Measurements from ENCODE around the gene DCC. TPM values are rescaled to one million over a fixed set of nuclear protein-coding genes. Genes with fewer than 3 reads are reported as not detected.

Gene DCC
- total RNA-seq, 4 donors from 2014 or later = 0.84 to 1.2 TPM; not detected in 2

- H3K27ac ChIP-seq = no peak overlapping the region
- TF ChIP-seq EP300 (IDR thresholded peaks at IDR 0.05) (no peak), CTCF (IDR thresholded peaks at IDR 0.05) (no peak), POLR2A (IDR thresholded peaks at IDR 0.05) (no peak)
- WGBS, 2 donors = 88 to 93% methylated on average over 9 of the region's 9 CpGs
Observed at GRCh38 chr18:52700116-52700515, 360.1 kb downstream of the DCC start.

GRCh38 chr18:52700816-52701215 lies 360.8 kb downstream of the DCC start:
- no peak overlapping the region for H3K27ac ChIP-seq
- no peak for DNase-seq (ENCODE audit: low spot score in 2 of 2)
- TF ChIP-seq POLR2A (IDR thresholded peaks at IDR 0.05) = no peak
- TF ChIP-seq CTCF (IDR thresholded peaks at IDR 0.05) = no peak
- TF ChIP-seq EP300 (IDR thresholded peaks at IDR 0.05) = no peak
- H3K4me3 ChIP-seq = no peak overlapping the region
- H3K27me3 ChIP-seq = no peaks in the 10 kb centered on the region
- WGBS, 2 donors = 62 to 74% methylated on average over 2 of the region's 2 CpGs
- no peaks in the 10 kb centered on the region for H3K9me3 ChIP-seq
- H3K4me1 ChIP-seq = no peaks in the 10 kb centered on the region
- no peaks in the 10 kb centered on the region for H3K36me3 ChIP-seq

More at GRCh38 chr18:52700116-52700515, 360.1 kb downstream of the DCC start:
- Histone ChIP-seq H3K27me3 (no peaks in the 10 kb centered on the region), H3K4me3 (no peak overlapping the region), H3K36me3 (no peaks in the 10 kb centered on the region), H3K9me3 (no peaks in the 10 kb centered on the region), H3K4me1 (no peaks in the 10 kb centered on the region)
- no peak for DNase-seq (ENCODE audit: low spot score in 2 of 2)

- no peaks in the 10 kb centered on the region for H3K9me3 ChIP-seq
- 86 to 88% methylated on average over 5 of the region's 5 CpGs for WGBS, 2 donors
- H3K36me3 ChIP-seq = no peaks in the 10 kb centered on the region
- TF ChIP-seq CTCF (IDR thresholded peaks at IDR 0.05) (no peak), EP300 (IDR thresholded peaks at IDR 0.05) (no peak), POLR2A (IDR thresholded peaks at IDR 0.05) (no peak)
- H3K27me3 ChIP-seq = no peaks in the 10 kb centered on the region
- H3K27ac ChIP-seq = no peak overlapping the region
- no peak for DNase-seq (ENCODE audit: low spot score in 2 of 2)
- H3K4me1 ChIP-seq = no peaks in the 10 kb centered on the region
- H3K4me3 ChIP-seq = no peak overlapping the region
Observed at GRCh38 chr18:52701219-52701935, 361.4 kb downstream of the DCC start.

GRCh38 chr18:52715421-52715820 lies 375.4 kb downstream of the DCC start:
- H3K9me3 ChIP-seq = no peaks in the 10 kb centered on the region
- no peak overlapping the region for H3K4me3 ChIP-seq
- no peak overlapping the region for H3K27ac ChIP-seq
- no peak for TF ChIP-seq POLR2A (IDR thresholded peaks at IDR 0.05)
- no peak for TF ChIP-seq EP300 (IDR thresholded peaks at IDR 0.05)
- no peak for TF ChIP-seq CTCF (IDR thresholded peaks at IDR 0.05)
- H3K36me3 ChIP-seq = no peaks in the 10 kb centered on the region
- no peak for DNase-seq (ENCODE audit: low spot score in 2 of 2)
- H3K4me1 ChIP-seq = no peaks in the 10 kb centered on the region
- no peaks in the 10 kb centered on the region for H3K27me3 ChIP-seq
- WGBS, 2 donors = 74 to 84% methylated on average over 4 of the region's 4 CpGs

GRCh38 chr18:52715991-52716390 lies 376.0 kb downstream of the DCC start:
- H3K9me3 ChIP-seq = no peaks in the 10 kb centered on the region
- WGBS, 2 donors = 85 to 86% methylated on average over 6 to 7 of the region's 7 CpGs
- H3K27ac ChIP-seq = no peak overlapping the region
- H3K4me3 ChIP-seq = no peak overlapping the region
- H3K36me3 ChIP-seq = no peaks in the 10 kb centered on the region
- no peaks in the 10 kb centered on the region for H3K27me3 ChIP-seq
- no peaks in the 10 kb centered on the region for H3K4me1 ChIP-seq
- no peak for TF ChIP-seq CTCF (IDR thresholded peaks at IDR 0.05)
- TF ChIP-seq POLR2A (IDR thresholded peaks at IDR 0.05) = no peak
- no peak for TF ChIP-seq EP300 (IDR thresholded peaks at IDR 0.05)
- DNase-seq (ENCODE audit: low spot score in 2 of 2) = no peak

All from tibial nerve (tissue), 4 donors.